Measurements from ENCODE around the gene NR6A1. TPM values are rescaled to one million over a fixed set of nuclear protein-coding genes. Genes with fewer than 3 reads are reported as not detected.

The NR6A1 gene
- total and polyA plus RNA-seq, 2 of the 8 experiments (the other 6 are each of a cell fraction or from before 2014, with no cell fraction given), result 93.2 to 237 TPM

- 100% methylated on average over 2 of the region's 2 CpGs; no CpG with 5 or more reads in 1 of the 2 experiments for WGBS, 2 experiments (ENCODE audit: extremely low coverage in 1 of 2, insufficient coverage in 1 of 2, insufficient read length in 1 of 2, insufficient replicate concordance in 2 of 2, low coverage in 1 of 2, low lambda C conversion rate in 2 of 2, missing lambda C conversion rate in 1 of 2)
- Histone ChIP-seq H2AFZ (ENCODE audit: low read length) (no peak overlapping the region), H4K8ac (ENCODE audit: extremely low read depth, insufficient read depth, low read length) (no peak overlapping the region), H2BK12ac (ENCODE audit: low read depth, low read length) (no peak overlapping the region), H3K4ac (replicated peaks; ENCODE audit: insufficient read length, low read depth, low read length) (no peak overlapping the region), H3K79me2 (ENCODE audit: control insufficient read depth in 1 of 2, insufficient read depth in 2 of 2, low read length in 2 of 2) (peaks cover 0 to 65% of the 10 kb centered on the region in 2 experiments; a peak in 3 of 4 replicates), H3K9ac (replicated peaks in 1 of 4; ENCODE audit: extremely low read depth in 1 of 4, low read depth in 3 of 4, low read length in 3 of 4) (no peak overlapping the region), H3K27me3 (replicated peaks in 1 of 4; ENCODE audit: control insufficient read depth in 3 of 4, extremely low read depth in 1 of 4, insufficient read depth in 3 of 4, low read length in 3 of 4) (no peaks in the 10 kb centered on the region), H3K36me3 (ENCODE audit: control insufficient read depth in 2 of 4, insufficient read depth in 4 of 4, low read length in 3 of 4) (no peaks in the 10 kb centered on the region), H2BK5ac (ENCODE audit: low read depth, low read length) (no peak overlapping the region), H3K9me3 (ENCODE audit: insufficient read depth in 2 of 2, low read depth in 1 of 2, low read length in 1 of 2) (no peaks in the 10 kb centered on the region), H3K4me1 (replicated peaks in 1 of 4; ENCODE audit: control insufficient read depth in 3 of 4, insufficient read depth in 4 of 4, low read length in 3 of 4) (peaks cover 2 to 16% (median 7%) of the 10 kb centered on the region in 4 experiments; a peak in 5 of 7 replicates), H3K56ac (replicated peaks; ENCODE audit: insufficient read length, low read depth, low read length) (no peak overlapping the region), H3K79me1 (ENCODE audit: low read depth, low read length) (no peaks in the 10 kb centered on the region), H4K5ac (ENCODE audit: insufficient read length, low read depth, low read length) (no peak overlapping the region), H4K91ac (replicated peaks; ENCODE audit: insufficient read length, low read length) (no peak overlapping the region), H3K27ac (ENCODE audit: low read depth, low read length) (no peak overlapping the region), H2AK5ac (ENCODE audit: low read depth, low read length) (no peak overlapping the region), H2BK20ac (ENCODE audit: low read length) (no peak overlapping the region), H4K20me1 (replicated peaks in 1 of 2; ENCODE audit: control insufficient read depth in 1 of 2, insufficient read depth in 2 of 2, low read length in 2 of 2) (peaks cover 0 to 10% of the 10 kb centered on the region in 2 experiments), H2BK120ac (replicated peaks; ENCODE audit: low read depth, low read length) (no peak overlapping the region), H3K23me2 (ENCODE audit: low read depth, low read length) (no peaks in the 10 kb centered on the region), H3K14ac (ENCODE audit: insufficient read length) (no peak overlapping the region), H3K23ac (ENCODE audit: insufficient read length) (no peak overlapping the region), H3K4me2 (ENCODE audit: insufficient read depth in 1 of 2, low read depth in 2 of 2, low read length in 2 of 2) (no peak overlapping the region), H2BK15ac (ENCODE audit: low read length) (no peak overlapping the region), H3K4me3 (ENCODE audit: extremely low read depth in 1 of 4, insufficient read depth in 2 of 4, low read depth in 3 of 4, low read length in 4 of 4) (no peak overlapping the region), H3K18ac (ENCODE audit: extremely low read depth, low read length) (no peak overlapping the region)
- POLR2A ChIA-PET (ENCODE audit: partially characterized antibody), result interaction anchor here (0.7 to 1.1 kb wide), 2 partner anchors 9 to 10 kb away, joined by 3 to 4 read pairs; no protein-coding TSS in a partner anchor
- CTCF ChIA-PET (ENCODE audit: partially characterized antibody), result interaction anchor here (0.8 to 8.8 kb wide), 8 partner anchors 9 to 160 kb away, joined by 3 to 128 read pairs (median 4); no protein-coding TSS in a partner anchor
- FAIRE-seq, result no peak
- no peak for DNase-seq (ENCODE audit: low read depth in 1 of 2, low spot score in 2 of 2)
- TF ChIP-seq SUZ12 (IDR thresholded peaks at IDR 0.05; ENCODE audit: low read length) (no peak), SIN3A (conservative IDR thresholded peaks at IDR 0.05 in 1 of 2, IDR thresholded peaks at IDR 0.05 in 1 of 2; ENCODE audit: low read depth in 1 of 2, low read length in 2 of 2) (no peak), ASH2L (IDR thresholded peaks at IDR 0.05; ENCODE audit: low read length) (no peak), RBBP5 (IDR thresholded peaks at IDR 0.05; ENCODE audit: borderline replicate concordance, low read depth, low read length) (no peak), KDM4A (IDR thresholded peaks at IDR 0.05; ENCODE audit: low read depth, low read length, severe bottlenecking) (no peak), BRCA1 (IDR thresholded peaks at IDR 0.05; ENCODE audit: low read depth, low read length) (no peak), CHD1 (IDR thresholded peaks at IDR 0.05; ENCODE audit: low read depth, low read length) (no peak), CTCF (IDR thresholded peaks at IDR 0.05; ENCODE audit: control extremely low read depth in 1 of 3, insufficient read depth in 1 of 3, low read depth in 1 of 3, low read length in 3 of 3) (no peak), TAF7 (optimal IDR thresholded peaks at IDR 0.05; ENCODE audit: borderline replicate concordance, low read depth, low read length) (no peak), SP2 (IDR thresholded peaks at IDR 0.05; ENCODE audit: low read length) (no peak)
- TF ChIP-seq, protein P1, sequence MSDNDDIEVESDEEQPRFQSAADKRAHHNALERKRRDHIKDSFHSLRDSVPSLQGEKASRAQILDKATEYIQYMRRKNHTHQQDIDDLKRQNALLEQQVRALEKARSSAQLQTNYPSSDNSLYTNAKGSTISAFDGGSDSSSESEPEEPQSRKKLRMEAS (IDR thresholded peaks at IDR 0.05), result no peak
Observed at GRCh38 chr9:124709292-124709690, 61.8 kb downstream of the NR6A1 start.

All from H1 (cell line).